Kidney (tissue), 14 donors: ENCODE results near the gene RCAN1. TPM values are rescaled to one million over a fixed set of nuclear protein-coding genes. Genes with fewer than 3 reads are reported as not detected.

Source experiments
- DNase-seq, 5 donors: peaks; one replicate each; pipeline ENCODE4 v3.0.0-alpha.2; 2013 to 2020
- FAIRE-seq: peaks from 2 replicates; lab custom pipeline; 2012; peaks lifted over from hg19 to GRCh38; lab: Jason Lieb, UNC
- H3K27ac ChIP-seq, 2 donors: one replicate each; pipeline ENCODE4 v1.7.0; 2013; ENCODE audit warnings: low read depth in 2 of 2, low read length in 2 of 2, inconsistent platforms in 1 of 2
- H3K27me3 ChIP-seq: one replicate; pipeline ENCODE4 v1.7.1; 2013; ENCODE audit warnings: low read length, inconsistent platforms; ENCODE audit not compliant: control insufficient read depth, insufficient read depth
- H3K36me3 ChIP-seq, 3 donors: one replicate each; pipeline versions ENCODE4 v1.7.0 to v1.7.1; 2013; ENCODE audit warnings: low read length in 3 of 3, control low read depth in 1 of 3, inconsistent platforms in 1 of 3; ENCODE audit not compliant: insufficient read depth in 3 of 3, control insufficient read depth in 2 of 3
- H3K4me1 ChIP-seq, 3 donors: one replicate each; pipeline versions ENCODE4 v1.7.0 to v1.7.1; 2013; ENCODE audit warnings: low read length in 3 of 3, inconsistent platforms in 1 of 3, low read depth in 1 of 3; ENCODE audit not compliant: control insufficient read depth in 2 of 3, insufficient read depth in 2 of 3
- H3K4me3 ChIP-seq, 3 donors: one replicate each; pipeline versions ENCODE4 v1.7.0 to v1.8.1; 2013; ENCODE audit warnings: low read length in 3 of 3, control low read depth in 1 of 3, inconsistent platforms in 1 of 3
- H3K9ac ChIP-seq, 3 donors: one replicate each; pipeline versions ENCODE4 v1.7.0 to v1.7.1; 2013; ENCODE audit warnings: low read length in 3 of 3, control low read depth in 1 of 3, inconsistent platforms in 1 of 3
- H3K9me3 ChIP-seq, 3 donors: one replicate each; pipeline versions ENCODE4 v1.7.0 to v1.7.1; 2013; ENCODE audit warnings: low read length in 3 of 3, control low read depth in 1 of 3, inconsistent platforms in 1 of 3; ENCODE audit not compliant: control insufficient read depth in 2 of 3, insufficient read depth in 1 of 3
- CTCF ChIP-seq: IDR thresholded peaks from 3 replicates; pipeline ENCODE4 v1.5.1; 2012; ENCODE audit warnings: mild to moderate bottlenecking, moderate library complexity, borderline replicate concordance; ENCODE audit not compliant: insufficient read depth; ENCODE audit errors: extremely low read depth
- intact Hi-C: fragments of 100-400 bp; cut with DNase I; formaldehyde crosslinking; loops from one replicate; pipeline ENCODE4 v1.11.1; 2022
- polyA plus RNA-seq: library from polyadenylated mRNA; stranded (reverse); fragments of 350-450 nt; fragmentation: Illumina TruSeq; extraction: RNeasy Lipid Tissue Mini Kit (QIAGEN cat#74804); gene quantifications from one replicate; pipeline ENCODE4 v1.2.3, GENCODE V29; 2014; ENCODE audit warnings: low read depth, low replicate concordance; ENCODE audit not compliant: insufficient read depth
- total RNA-seq: library from RNA; stranded (reverse); fragmentation: NEBNext Ultra II Directional; extraction: Animal tissue kit (Norgen Biotek cat#: 25700); gene quantifications from one replicate; pipeline ENCODE4 v1.2.1, GENCODE V29; 2021
- donor health status: control.
- donor health status: control.
- donor health status: control.
- donor health status: control.
- donor health status: control.
- donor health status: DM: yes; HTN: yes; CAD: no.
- donor health status: Normal renal cell carcinoma (clear cell type).

The RCAN1 gene
- total and polyA plus RNA-seq, 2 donors from 2014 or later = 31.3 to 55.3 TPM

DNA sequence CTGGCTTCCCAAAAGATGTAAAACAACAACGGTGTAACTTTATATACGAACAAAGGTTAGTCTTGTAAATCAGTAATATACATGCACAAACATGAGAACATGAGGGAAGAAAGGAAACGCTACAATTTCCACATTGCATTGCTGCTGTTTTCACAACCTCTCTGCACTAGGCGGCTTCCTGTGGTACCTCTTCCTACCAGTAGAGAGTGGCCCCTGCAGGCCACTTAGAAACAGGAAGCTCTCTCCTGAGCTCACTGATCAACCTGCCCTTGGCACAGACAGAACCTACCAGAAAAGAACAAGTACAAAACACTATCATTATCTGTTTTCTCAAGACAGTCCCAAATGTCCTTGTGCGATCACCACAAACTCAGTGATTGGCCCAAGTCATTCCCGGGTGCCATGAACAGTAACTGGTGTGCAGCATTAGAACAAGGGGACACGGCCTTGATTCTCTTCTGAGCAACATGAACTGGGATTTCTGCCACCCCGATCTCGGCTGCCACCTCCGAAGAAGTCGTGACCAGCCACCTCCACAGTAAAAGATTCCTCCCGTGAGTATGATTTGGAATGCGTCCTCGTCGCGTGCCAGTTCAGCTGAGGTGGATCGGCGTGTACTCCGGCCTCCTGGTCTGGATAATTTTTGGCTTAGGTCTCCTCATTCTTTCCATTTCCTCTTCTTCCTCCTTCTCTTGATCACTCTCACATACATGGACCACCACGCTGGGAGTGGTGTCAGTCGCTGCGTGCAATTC is 97.2 kb downstream of the RCAN1 start:
- TF ChIP-seq CTCF = peak; percentile 37
- Histone ChIP-seq H3K4me1 (peaks cover 0 to 19% (median 0%) of the 10 kb centered on the region in 3 donors), H3K36me3 (peaks cover 0 to 43% (median 22%) of the 10 kb centered on the region in 3 donors), H3K9me3 (no peaks in the 10 kb centered on the region), H3K4me3 (no peak overlapping the region), H3K9ac (no peak overlapping the region), H3K27me3 (no peaks in the 10 kb centered on the region), H3K27ac (no peak overlapping the region)
- intact Hi-C loops = no loop called here
- FAIRE-seq = no peak
- no peak for DNase-seq

DNA sequence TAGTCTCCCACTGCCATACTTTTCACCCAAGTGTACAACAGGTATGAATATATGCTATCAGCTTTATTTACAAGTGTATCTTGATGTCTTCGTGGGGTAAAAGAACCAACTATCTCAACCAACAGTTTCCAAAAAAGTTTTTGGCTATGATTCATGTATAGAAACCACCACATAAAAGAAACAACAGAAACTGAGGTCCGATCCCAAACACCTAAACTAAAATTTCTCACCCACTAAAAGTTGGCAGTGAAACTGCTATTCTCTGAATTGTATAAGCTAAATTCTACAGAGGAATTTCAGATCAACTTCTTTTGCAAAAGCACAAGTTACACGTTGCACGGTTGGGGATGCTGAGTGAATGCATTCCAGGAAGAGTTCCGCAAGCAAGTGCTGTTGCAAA is 97.9 kb downstream of the RCAN1 start:
- H3K4me1 ChIP-seq = peaks cover 0 to 14% (median 0%) of the 10 kb centered on the region in 3 donors
- no peak overlapping the region for H3K4me3 ChIP-seq
- no peaks in the 10 kb centered on the region for H3K27me3 ChIP-seq
- FAIRE-seq = no peak
- TF ChIP-seq CTCF = no peak
- H3K36me3 ChIP-seq = peaks cover 0 to 39% (median 22%) of the 10 kb centered on the region in 3 donors
- no peak for DNase-seq
- H3K9me3 ChIP-seq = no peaks in the 10 kb centered on the region
- intact Hi-C loops = no loop called here
- no peak overlapping the region for H3K9ac ChIP-seq
- H3K27ac ChIP-seq = no peak overlapping the region

DNA sequence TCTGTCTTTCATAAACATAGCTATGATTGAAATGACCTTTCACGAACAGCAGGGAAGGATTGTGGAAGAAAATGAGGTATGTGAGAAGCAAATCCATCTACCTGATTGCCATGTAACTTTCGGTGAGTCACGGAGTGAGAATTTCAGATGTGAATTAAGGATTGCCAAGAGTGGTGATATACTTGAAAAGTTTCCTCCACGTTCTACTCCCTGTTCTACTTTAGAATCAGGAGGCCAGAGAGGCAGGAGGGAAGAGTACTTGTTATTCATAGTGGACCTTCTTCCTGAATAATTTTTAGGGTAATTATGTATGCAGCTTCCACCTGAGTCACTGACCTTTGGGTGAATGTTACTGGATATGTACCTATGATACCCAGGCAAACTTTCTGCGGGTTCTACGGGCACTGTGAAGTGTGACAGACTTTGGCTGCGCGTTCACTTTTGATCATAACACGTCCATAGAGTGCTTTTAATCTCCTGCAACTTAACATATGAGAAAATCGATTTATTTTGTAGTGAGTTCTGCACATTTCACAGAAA is 100.3 kb downstream of the RCAN1 start:
- Histone ChIP-seq H3K27ac (peak overlapping the region in 1 of 2 donors; percentile 7), H3K9ac (no peak overlapping the region), H3K4me1 (peaks cover 0 to 5% (median 0%) of the 10 kb centered on the region in 3 donors), H3K9me3 (no peaks in the 10 kb centered on the region), H3K27me3 (no peaks in the 10 kb centered on the region), H3K4me3 (no peak overlapping the region), H3K36me3 (peaks cover 0 to 18% (median 11%) of the 10 kb centered on the region in 3 donors)
- no peak for FAIRE-seq
- intact Hi-C loops = no loop called here
- DNase-seq = no peak
- TF ChIP-seq CTCF = no peak
